HG03520 (cell line): Measurements from ENCODE around the gene TNIK.

Experiments used
- ATAC-seq: cut with Tn5 transposase; IDR thresholded peaks from one replicate; pipeline ENCODE4 v1.9.1; 2021; ENCODE audit warnings: mild to moderate bottlenecking, moderate library complexity; ENCODE audit not compliant: unreplicated experiment

Gene TNIK

GRCh38 chr3:171204942-171205341 lies 255.3 kb downstream of the TNIK start:
- no peak for ATAC-seq

DNA sequence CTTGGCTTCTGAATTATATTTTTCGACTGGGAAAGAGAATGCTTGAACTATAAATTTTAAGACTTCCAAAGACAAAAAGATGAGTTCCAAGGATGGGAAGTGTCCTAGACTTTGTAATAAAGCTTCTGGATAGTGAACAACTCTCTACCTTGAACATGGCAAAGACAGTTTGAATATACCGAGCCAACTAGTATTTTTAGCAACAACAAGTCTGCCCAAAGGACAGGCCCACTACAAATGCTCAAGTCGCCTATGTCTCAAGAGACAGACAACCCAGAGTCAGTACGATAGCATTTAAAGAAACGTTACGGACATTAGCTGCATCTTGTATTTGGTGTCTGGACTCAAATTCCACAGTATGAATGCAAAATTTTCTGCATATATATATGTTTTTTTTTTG lies 258.4 kb downstream of the TNIK start:
- no peak for ATAC-seq

DNA sequence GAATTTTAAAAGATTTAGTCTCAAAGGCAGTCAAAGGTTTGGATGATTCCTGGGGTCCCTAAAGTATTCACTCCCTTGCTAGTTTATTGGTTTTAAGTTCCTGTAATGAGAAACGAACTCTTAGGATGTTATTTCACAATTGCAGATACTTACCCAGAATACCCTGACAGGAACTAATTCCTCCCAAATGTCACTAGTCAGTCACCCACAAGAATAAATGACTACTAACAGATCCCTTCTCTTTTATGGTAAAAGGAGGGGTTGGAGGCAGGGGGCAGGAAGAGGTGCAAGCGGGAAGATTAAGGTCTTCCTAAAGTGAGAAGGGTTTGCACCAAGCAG lies 259.5 kb downstream of the TNIK start:
- ATAC-seq, result no peak

DNA sequence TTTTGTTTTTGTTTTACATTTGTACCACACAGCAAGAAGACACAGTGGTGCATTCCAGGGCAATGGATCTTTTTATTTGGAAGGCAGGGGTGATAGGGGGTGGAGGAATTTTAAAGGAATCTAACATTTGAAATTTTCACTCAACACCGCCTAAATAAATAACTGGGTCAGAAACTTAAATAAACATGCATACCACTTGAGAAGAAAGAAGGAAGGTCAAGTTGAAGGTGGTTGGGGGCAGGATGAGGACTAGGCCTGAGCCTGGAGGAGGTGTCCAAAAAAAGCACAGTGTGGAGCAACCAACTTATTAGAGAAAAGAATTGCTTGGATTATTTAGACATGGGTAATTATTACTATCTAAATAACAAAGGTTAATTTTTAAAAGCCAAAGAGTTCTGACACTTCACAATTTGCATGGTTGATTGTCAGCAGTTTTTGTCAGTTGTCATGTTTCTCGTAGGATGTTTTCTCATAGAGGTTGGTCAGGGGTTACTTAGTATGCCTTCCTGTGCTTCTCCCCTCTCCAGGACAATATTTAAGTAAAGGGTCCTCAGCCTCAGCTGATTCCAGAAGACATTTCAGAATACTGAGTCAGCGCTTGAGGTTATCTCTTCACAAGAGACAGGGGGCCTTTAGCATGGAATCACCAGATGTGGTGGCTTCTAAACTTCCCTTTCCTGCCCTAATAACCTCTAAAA lies 260.0 kb downstream of the TNIK start:
- no peak for ATAC-seq

DNA sequence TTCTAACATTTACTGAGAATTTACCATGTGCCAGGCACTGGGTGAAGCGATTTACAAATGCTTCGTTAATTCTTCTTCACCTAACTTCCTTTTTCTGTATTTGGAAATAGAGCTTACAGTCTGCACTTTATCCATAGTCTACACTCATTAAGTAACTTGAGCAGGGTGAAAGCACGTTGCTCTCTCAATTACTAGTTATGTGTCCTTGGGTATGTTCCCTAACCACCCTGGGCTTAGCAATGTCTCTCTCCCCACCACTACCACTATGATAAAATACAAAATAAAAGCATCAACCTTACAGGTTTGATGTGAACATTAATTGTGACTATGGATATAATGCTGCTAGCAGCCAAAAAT lies 260.8 kb downstream of the TNIK start:
- ATAC-seq, result no peak

DNA sequence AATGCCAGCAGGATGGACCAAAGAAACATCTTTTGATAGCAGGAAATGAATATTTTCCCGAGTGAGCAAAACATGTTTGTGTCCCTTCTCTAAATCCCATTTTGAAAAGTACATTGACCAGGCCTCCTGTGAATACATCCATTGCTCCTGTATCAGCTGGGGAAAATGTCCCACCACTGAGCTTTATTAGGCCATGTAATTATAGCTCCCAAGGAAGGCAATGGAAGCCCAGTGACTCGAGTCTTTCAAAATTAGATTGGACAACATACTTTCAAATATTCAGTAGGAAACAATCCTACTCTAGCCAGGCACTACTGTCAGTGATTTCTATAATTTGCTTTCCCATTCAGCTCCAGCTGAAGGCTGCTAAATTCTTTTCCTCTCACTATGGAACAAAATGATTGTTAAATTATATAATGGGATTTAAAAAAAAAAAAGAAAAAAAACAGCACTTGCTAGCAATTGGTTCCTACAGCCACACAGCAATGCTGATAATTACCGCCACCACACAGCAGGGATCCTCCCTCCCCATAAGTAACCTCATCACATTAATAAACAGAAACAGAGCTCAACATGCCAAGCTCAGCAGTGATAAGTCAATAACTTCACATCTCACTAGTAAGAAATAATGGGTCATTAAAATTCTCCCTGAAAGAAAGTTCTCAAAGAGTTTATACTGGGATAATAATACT lies 261.3 kb downstream of the TNIK start:
- no peak for ATAC-seq

- no peak for ATAC-seq
These were observed 264.5 kb downstream of the TNIK start for GRCh38 chr3:171195686-171196085.

DNA sequence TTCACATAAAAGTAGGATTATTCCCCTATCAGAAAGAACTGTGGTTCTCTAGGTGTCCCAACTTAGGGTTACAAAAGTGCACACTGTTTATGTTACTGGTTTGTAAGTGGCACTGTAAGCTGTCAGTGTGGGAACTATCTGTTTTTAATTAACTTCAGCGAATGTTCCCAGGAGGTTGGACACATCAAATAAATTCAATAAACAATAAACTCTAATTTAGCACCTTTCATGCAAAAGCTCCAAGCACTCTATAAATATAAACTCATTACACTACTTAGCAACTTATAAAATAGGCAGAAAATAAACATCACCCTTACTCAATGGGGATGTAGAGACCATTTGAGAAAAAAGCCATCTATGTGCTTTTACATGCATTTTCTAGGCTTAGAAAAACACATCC lies 265.2 kb downstream of the TNIK start:
- ATAC-seq, result no peak

- no peak for ATAC-seq
These were observed 266.5 kb downstream of the TNIK start for GRCh38 chr3:171193693-171194092.

- ATAC-seq, result no peak
These were observed 267.9 kb downstream of the TNIK start for GRCh38 chr3:171192176-171192854.

- ATAC-seq, result no peak
These were observed 269.5 kb downstream of the TNIK start for GRCh38 chr3:171190668-171191067.

DNA sequence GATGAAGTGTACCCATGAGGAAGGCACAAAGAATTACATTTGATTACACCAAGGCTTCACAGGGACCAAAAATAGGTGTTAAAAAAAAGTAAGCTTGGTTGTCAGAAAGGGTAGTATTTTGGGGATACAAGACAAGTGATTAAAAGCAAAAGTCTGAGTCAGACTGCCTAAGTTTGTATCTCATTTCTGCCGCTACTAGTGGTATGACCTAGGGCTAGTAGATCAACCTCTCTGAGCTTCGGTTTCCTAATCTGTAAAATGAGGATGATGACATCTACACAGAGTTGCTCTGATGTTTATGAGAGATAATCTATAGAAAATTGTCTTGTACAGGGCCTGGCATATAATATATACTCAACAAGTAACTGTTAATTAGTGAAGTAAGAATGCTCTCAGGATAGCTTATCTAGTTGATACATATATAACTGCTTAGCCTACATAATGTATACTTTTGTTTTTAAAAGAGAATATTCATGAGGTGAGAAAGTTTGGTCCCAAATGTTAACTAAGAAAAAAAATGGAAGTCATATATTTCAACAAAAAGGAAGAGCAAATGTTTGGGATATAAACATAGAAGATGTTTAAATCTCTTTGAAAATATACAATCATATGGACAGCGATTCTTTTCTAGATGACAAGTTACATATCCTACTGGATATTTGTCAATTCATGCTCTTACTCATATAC lies 270.7 kb downstream of the TNIK start:
- no peak for ATAC-seq

DNA sequence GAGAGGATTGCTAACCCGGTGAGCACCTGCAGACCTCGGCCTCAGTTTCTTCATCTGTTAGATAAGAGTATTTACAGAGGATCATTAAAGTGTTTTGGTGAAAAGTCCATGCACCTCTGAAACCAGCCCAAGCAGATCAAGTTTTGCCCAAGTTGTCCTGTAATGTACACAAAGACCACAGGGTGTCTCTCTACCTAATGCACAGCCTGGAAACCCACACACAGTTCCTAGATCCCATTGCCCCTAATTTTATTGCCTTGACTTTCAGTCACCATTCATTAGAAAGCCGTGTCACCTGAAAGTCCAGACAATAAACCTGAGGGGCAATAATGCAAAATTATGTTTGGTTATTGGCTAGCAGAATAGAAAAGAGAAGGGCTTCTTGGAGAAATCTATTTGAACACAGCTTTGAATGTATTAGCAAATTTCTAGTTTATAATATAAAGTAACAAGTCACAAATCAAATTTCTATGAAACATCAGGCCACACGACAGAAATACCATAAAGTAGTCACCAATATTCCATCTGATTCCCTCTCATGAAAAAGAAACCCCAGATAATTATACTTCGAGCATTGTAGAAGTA lies 272.4 kb downstream of the TNIK start:
- ATAC-seq, result no peak

DNA sequence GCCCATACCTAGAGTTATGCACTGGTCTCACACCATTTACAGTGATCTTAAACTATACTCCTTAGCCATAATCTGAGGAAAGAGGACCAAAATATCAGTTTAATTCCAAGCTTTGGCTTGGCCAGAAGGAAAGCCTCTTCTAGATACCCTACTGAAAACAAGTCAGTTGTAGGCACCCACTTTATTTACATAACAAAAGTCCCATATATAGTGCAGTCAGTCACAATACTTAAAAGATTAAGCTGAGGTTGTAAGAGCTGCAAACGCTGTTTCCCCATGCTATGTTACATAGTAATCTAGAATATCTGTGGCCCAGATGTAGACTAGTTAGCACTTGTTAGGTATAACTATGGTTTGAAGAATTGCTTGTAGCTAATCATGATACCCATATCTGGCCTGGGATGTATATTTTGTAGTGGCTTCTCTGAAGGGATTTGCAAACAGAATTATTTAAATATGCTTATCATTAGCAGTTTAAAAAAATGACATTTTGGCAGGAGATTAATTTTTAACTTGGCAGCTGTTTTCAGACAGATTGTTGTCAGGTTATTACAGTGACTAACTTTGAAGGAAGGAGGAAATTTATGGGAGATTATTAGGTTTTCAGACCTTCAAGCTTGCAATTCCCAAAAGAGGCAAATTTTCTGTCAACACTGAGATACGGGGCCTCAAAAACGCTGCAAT lies 273.2 kb downstream of the TNIK start:
- ATAC-seq, result no peak

DNA sequence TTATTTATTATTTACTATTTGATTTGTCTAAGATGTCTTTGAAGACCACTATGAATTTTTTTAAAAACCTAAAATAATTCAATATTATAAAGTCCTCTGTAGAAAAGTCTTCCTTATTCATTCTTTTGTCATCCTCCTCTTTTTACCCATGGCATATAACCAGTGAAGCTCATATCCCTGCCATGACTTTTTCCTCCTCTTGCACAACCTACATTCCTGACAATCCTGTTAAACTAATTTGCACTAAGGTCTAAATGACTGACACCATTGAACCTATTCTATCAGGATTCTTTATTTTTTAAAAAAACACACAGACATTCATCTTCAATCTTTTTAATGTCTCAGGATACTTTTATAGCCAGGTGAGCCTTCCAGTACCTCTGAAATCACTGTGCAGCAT lies 273.8 kb downstream of the TNIK start:
- ATAC-seq, result no peak

DNA sequence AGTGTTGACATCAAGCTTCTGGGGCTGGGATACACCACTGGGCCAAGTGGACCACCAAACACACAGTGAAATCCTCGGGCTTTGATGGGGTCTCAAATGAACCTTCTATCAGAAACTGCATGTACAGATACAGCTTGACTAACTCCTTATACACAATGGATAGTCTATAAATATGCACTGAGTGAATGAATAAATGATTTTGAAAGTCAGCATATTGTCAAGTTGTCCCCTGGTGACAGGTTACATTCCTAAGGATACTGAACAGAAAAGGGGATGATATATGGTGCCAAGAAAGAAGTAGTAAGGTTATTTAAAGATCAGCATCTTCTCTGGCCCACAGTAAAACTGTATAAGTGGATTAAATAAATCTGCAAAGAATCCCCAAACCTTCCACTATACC lies 274.2 kb downstream of the TNIK start:
- ATAC-seq, result no peak

DNA sequence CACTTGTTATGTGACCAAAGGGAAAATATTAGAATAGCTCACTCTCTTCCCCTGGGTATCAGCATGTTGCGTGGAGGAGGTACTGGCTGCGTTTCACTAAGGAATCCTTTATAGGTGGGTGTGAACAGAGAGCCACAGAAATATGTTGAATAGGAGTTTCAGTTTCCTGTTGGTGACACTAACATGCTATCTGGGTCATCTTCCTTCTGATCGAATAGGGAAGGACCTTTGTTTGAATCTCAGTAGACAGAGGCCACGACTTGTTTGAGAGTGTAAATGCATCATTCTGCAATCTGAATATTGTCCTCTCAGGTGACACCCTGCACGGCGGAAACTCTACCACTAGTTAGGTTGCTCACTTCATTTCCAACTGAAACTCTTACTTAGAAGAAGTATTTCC lies 275.8 kb downstream of the TNIK start:
- peak; percentile 61 for ATAC-seq

GRCh38 chr3:171183042-171183441 lies 277.2 kb downstream of the TNIK start:
- ATAC-seq, result no peak

DNA sequence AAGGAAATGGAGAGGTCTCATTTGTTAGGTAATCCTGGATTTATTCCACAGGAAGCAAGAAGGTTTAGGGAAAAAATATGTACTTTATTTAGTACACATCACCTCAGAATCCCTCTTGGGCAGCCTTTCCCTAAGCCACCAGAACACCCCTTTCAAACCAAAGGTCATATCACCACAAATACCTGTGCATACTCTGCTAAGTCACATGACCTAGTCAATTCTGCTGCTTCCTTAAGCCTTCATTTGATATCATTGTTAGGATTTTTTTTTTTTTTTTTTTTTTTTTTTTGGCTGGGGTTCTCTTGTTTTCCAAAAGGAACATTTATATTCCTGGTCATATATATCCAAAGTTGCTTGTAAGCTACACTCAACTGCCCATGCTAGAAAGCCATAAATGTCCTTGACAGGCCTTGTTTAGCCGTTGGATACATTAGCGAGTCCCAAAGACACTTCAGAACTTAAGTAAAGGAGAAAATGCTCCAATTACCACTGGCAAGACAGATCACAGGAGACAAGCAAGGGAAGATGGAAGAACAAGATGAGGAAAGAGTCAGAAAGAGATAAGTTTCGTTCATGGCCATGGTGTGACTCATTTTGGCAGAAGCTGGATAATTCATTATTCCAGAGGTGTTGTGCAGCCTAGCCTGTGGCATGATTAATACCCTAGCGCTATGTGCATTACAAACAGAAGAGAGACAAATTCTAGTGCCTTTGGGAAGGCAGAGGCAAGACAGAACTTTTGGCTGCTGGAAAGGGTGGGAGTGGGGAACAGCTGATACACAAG lies 278.1 kb downstream of the TNIK start:
- ATAC-seq, result no peak

DNA sequence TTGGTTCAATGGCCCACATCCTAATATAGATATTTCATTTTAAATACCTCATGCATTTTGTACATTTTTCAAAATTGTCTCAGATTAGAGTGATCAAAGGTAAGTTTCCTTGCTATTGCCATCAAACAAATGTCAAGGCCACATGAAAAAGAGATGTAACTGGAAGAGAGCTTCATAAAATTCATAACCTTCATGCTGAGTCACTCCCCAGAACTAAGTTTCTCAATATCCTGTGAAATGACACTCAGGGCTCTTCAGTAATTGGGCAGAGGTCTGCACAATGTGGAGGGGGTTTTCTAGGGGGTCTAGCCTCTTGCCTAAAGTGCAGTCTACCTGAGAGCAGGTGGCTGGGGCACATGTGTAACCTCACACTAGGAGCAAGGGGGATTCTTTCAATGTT lies 281.5 kb downstream of the TNIK start:
- ATAC-seq, result no peak
